DMS114 treated with DMSO at 0.1 percent for 48 hours (cell line): ENCODE measurements around the gene SGCE.

Source experiments
- DNase-seq: peaks from one replicate; lab custom pipeline; 2025; ENCODE audit not compliant: unreplicated experiment; lab: John Stamatoyannopoulos, UW

Gene SGCE

DNA sequence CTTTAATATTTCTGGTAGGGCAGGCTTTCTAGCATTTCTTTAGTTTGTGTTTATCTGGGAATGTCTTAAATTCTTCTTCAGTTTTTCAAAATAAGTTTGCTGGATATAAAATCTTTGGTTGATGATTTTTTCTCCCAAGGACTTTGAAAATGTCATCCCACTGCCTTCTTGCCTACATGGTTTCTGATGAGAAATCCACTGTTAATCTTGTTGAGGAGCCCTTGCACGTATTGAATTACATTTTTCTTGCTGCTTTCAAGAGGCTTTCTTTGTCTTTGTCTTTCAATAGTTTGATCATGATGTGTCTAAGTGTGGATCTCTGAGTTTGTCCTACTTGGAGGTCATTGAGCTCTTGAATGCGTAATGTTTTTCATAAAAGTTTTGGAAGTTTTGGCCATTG is 80.3 kb downstream of the SGCE start:
- DNase-seq = no peak

DNA sequence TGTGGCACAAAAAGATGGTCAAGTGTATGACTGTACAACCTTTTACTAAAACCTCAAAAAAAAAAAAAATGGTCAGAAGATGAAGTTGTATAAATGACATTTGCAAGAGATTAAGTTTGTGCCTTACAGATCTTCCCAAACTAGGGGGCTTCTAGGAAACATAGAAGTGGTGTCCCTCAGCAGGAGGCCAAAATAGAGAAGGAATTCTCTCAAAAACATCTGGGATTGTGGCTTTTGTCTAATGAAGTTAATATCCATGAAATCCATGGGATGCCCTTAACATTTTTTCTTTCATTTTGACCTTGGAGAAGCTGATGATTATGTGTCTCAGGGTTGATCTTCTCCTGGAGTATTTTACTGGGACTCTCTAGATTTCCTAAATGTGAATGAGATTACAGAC is 84.1 kb downstream of the SGCE start:
- DNase-seq = no peak

DNA sequence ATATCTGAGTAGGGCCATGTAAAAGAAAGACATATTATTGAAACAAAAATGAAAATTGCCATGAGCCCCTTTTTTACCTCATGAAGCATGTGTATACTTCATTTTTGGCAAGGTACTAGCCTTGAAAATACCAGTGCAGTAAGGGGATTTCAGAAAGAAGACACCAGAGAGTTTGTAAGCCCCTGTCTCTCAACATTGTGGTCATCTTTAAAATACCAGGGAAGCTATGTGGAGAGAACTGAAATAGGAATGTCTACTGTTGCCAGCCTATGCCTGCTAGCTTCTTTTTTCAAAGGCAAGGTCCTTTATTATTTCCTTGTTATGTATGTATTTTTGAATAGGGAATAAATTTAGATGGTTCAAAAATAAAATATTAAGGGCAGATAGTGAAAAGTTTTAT is 88.5 kb downstream of the SGCE start:
- no peak for DNase-seq

DNA sequence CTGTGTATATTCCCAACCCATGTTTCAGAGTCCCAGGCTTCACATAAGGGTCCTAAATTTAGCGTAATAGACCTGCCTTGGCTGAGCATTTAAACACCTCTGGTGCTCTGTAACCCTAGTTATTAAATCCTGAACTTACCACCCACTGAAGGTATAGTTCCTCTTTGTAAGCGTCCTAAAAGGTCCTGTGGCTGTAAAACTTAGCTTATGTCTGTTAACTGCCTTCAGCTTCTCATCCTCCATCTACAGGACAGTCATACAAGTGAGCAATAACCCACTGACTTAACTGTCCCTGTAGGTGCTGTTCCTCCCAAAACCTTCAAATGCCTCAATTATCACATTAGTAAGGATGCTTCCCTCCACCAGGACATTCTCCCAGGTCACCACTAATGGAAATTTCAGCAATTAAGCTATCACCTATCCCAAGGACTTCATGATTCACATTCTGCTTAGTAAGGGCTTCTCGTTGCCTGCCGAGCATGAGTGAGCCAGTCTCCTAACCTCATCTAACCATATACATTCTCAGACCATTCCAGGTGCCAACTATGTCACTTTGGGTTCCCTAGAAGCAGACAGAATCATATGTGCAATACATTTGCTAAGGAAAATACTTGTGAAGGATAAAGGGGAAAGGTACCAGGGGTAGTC is 90.6 kb downstream of the SGCE start:
- no peak for DNase-seq

DNA sequence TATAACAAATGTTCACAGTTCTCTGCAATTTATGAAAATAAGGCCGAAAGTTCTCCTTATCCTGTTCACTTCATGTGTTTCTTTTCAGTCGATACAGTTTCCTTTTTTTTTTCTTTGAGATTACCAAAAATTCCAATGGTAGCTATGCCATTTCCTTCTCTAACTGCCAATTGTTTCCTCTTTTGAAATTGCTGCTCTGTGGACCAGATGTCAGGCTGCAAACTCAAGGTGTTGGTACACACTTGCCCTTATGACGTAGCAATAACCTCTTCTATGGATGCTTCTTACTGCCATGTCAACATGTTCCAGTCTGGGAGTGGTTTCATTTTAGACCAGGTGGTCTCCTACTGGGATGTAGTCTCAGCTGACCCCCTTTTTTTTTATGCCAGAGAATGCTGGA is 93.4 kb downstream of the SGCE start:
- no peak for DNase-seq

DNA sequence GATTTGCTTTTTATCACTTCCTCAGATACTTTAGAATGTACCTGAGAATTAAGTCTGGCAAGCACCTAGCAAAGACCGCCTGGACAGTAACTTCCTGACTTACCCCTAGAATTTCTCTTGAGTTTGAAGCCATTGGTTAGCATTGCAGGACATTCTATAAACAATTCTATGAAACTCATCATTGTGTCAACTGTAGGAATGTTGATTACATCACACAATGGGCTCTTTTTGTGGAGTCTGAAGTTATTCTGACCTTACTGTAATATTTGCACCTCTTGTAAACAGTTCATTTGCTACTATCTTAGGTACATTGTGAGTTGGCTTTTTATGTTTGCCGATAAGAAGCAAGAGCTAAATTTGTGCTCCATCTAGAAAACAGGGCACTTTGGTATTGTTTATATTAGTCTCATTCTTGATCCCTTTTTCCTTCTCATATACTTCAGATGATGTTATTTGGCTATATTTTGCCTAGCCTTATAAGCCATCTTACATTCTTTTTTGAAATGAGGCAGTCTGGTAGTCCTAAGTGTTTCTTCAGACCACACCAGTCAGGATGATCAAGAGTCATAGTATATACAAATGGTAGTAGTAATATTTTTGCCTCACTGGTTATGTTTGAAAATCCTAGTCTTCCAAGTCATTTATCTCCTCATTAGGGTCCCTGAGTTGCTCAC is 94.0 kb downstream of the SGCE start:
- no peak for DNase-seq

DNA sequence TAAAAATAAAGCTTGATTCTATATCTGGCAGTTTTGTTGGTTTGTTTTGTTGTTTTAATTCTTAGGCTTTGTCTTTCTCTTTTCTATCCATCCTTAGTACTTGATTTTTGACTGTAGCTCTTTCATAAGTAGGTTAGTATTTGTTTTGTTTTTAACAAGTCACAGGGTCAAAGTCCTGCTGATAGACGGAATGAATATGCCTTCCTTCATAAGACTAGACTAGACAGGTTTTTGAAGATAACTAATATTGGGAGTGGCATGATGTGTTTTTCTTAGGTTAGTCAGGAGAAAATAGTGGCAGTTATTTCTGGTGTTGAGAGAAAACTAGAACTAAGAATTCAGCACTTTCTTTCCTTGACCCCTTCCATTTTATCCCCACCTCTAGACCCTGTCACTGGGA is 96.0 kb downstream of the SGCE start:
- DNase-seq = no peak

DNA sequence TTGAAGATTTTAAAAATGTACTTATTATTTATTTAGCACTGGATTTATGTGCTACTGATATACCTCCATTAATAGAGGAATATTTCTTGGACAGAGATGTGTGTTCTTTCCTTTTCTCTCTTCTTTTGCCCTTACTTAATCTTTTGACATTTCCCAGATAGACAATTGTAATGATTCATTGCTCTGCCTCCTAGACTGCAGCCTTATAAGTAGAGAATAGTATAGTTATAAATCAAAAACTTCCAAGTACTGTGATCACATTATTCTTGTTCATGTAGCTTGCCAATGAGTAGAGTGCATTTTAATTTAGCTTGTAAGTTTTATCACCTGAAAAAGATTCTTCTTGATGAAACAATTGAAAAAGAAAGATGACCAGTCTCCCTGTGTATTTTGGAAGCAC is 98.7 kb downstream of the SGCE start:
- no peak for DNase-seq

DNA sequence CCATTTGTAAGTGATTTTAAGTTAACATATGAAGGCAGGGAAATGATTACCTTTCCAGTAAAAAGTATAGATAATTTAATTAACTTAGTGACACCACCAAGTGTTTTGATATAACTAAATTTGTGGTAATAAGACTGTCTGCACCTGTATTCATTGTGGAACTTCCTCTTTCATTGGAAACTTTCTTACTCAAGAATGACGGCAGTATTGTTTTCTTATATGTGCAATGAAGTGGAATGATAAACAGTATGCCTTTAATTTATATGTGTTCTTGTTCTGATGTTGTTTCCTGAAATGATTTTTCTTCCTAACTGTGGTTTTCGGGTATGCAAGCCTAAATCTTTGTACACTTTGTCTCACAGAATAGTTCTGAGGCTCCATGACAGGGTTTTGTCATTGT is 99.9 kb downstream of the SGCE start:
- DNase-seq = no peak

DNA sequence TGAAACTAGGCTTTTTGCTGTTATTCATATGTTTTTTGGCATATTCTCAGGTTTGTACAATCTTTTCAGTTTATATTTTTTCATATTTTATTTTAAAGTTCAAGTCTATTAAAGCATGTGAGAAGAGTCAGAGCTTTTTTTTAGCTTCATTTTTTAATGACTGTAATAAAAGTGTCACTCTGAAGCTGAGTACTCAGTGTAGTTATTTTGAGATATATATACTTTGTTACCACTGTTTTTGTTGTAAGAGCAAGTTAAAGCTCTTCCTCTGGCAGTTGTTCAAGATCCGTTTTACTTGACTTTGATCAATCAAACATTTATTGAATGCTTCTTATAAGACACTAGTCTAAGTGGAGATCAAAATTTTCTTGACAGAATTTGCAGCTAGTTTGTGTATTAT is 108.8 kb downstream of the SGCE start:
- DNase-seq = no peak

DNA sequence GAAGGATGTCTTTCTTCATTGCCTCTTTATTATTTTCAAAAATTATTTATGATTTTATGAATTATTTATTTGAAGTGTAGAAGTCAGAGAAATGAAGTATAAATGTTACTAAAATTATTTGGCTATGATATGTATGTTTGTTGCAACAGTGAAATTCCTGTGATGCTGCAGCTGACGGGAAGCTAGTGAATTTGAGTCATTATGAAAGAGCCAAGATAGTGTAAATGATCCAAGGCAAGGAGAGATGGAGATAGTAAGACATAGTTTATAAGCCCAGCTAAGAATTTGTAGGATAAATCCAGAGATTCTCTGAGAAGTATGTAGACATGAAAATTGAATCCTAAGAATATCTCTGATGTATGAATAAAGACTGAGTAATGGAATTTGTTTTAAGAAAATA is 115.5 kb downstream of the SGCE start:
- no peak for DNase-seq
